ENCODE results near the gene CTU1.

- TF ChIP-seq, protein P1, sequence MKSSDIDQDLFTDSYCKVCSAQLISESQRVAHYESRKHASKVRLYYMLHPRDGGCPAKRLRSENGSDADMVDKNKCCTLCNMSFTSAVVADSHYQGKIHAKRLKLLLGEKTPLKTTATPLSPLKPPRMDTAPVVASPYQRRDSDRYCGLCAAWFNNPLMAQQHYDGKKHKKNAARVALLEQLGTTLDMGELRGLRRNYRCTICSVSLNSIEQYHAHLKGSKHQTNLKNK (CRISPR knock-in tag; IDR thresholded peaks at IDR 0.05) = no peak
- TF ChIP-seq, protein P2, sequence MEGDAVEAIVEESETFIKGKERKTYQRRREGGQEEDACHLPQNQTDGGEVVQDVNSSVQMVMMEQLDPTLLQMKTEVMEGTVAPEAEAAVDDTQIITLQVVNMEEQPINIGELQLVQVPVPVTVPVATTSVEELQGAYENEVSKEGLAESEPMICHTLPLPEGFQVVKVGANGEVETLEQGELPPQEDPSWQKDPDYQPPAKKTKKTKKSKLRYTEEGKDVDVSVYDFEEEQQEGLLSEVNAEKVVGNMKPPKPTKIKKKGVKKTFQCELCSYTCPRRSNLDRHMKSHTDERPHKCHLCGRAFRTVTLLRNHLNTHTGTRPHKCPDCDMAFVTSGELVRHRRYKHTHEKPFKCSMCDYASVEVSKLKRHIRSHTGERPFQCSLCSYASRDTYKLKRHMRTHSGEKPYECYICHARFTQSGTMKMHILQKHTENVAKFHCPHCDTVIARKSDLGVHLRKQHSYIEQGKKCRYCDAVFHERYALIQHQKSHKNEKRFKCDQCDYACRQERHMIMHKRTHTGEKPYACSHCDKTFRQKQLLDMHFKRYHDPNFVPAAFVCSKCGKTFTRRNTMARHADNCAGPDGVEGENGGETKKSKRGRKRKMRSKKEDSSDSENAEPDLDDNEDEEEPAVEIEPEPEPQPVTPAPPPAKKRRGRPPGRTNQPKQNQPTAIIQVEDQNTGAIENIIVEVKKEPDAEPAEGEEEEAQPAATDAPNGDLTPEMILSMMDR (IDR thresholded peaks at IDR 0.05) = no peak
- TF ChIP-seq IRF2 (CRISPR knock-in tag; IDR thresholded peaks at IDR 0.05; ENCODE audit: borderline replicate concordance, low read depth) = no peak
- no peak for TF ChIP-seq ESRRA (CRISPR knock-in tag; IDR thresholded peaks at IDR 0.05; ENCODE audit: borderline replicate concordance)
- no peak for TF ChIP-seq MAX (CRISPR knock-in tag; IDR thresholded peaks at IDR 0.05)
These were observed 31.5 kb downstream of the CTU1 start for GRCh38 chr19:51076631-51077213.

Data from WTC11 (cell line).